ENCODE measurements around the gene TTC28. TPM values are rescaled to one million over a fixed set of nuclear protein-coding genes. Genes with fewer than 3 reads are reported as not detected.
"Not testable (repeated sequence)": the region's sequence is repeated elsewhere in the genome, so short reads cannot be mapped to it uniquely, and the experiment has no call there.

TTC28 gene
- total and polyA plus RNA-seq, 7 experiments from 2014 or later: 0.50 to 8.3 (median 4.2) TPM

- no peaks in the 10 kb centered on the region for H3K4me1 ChIP-seq (ENCODE audit: control insufficient read depth in 2 of 2, insufficient read depth in 2 of 2, low read length in 2 of 2)
- Mint-ChIP-seq H3K9me3 (peaks cover 0 to 2% (median 0%) of the 10 kb centered on the region in 11 donors), H3K4me3 (no peak overlapping the region), H3K4me1 (no peaks in the 10 kb centered on the region), H3K27ac (no peak overlapping the region), H3K36me3 (peaks cover 0 to 3% (median 0%) of the 10 kb centered on the region in 5 donors), H3K27me3 (peaks cover 18 to 36% (median 25%) of the 10 kb centered on the region in 5 donors)
- POLR2A ChIA-PET: no interaction called here
- H3K9me3 ChIP-seq (ENCODE audit: control insufficient read depth in 2 of 3, low read length in 3 of 3): no peaks in the 10 kb centered on the region
- H3K27ac ChIP-seq (ENCODE audit: low read depth, low read length): no peak overlapping the region
- ATAC-seq (no peak), DNase-seq (no peak)
- no peaks in the 10 kb centered on the region for H3K36me3 ChIP-seq (ENCODE audit: control insufficient read depth in 2 of 3, insufficient read depth in 3 of 3, low read length in 3 of 3)
- H3K4me3 ChIP-seq (ENCODE audit: low read length): no peak overlapping the region
- H3K27me3 ChIP-seq (ENCODE audit: control insufficient read depth in 2 of 2, insufficient read depth in 2 of 2, low read length in 2 of 2): no peaks in the 10 kb centered on the region
- CTCF ChIA-PET: no interaction called here
- intact Hi-C loops (cut with micrococcal nuclease): no loop called here
These were observed 201.1 kb downstream of the TTC28 start for GRCh38 chr22:28478564-28478963.

- Mint-ChIP-seq H3K36me3 (peaks cover 0 to under 1% (median 0%) of the 10 kb centered on the region in 5 donors), H3K4me3 (no peak overlapping the region), H3K4me1 (no peaks in the 10 kb centered on the region), H3K27me3 (peaks cover 20 to 40% (median 24%) of the 10 kb centered on the region in 5 donors), H3K9me3 (peaks cover 0 to 2% (median 0%) of the 10 kb centered on the region in 11 donors), H3K27ac (no peak overlapping the region)
- POLR2A ChIA-PET: no interaction called here
- CTCF ChIA-PET: no interaction called here
- H3K27me3 ChIP-seq (ENCODE audit: control insufficient read depth in 2 of 2, insufficient read depth in 2 of 2, low read length in 2 of 2): no peaks in the 10 kb centered on the region
- H3K27ac ChIP-seq (ENCODE audit: low read depth, low read length): no peak overlapping the region
- no peaks in the 10 kb centered on the region for H3K36me3 ChIP-seq (ENCODE audit: control insufficient read depth in 2 of 3, insufficient read depth in 3 of 3, low read length in 3 of 3)
- intact Hi-C loops (cut with micrococcal nuclease): no loop called here
- ATAC-seq (no peak), DNase-seq (no peak)
- H3K9me3 ChIP-seq (ENCODE audit: control insufficient read depth in 2 of 3, low read length in 3 of 3): no peaks in the 10 kb centered on the region
- H3K4me3 ChIP-seq (ENCODE audit: low read length): no peak overlapping the region
- H3K4me1 ChIP-seq (ENCODE audit: control insufficient read depth in 2 of 2, insufficient read depth in 2 of 2, low read length in 2 of 2): no peaks in the 10 kb centered on the region
These were observed 202.1 kb downstream of the TTC28 start for GRCh38 chr22:28477556-28477955.

DNA sequence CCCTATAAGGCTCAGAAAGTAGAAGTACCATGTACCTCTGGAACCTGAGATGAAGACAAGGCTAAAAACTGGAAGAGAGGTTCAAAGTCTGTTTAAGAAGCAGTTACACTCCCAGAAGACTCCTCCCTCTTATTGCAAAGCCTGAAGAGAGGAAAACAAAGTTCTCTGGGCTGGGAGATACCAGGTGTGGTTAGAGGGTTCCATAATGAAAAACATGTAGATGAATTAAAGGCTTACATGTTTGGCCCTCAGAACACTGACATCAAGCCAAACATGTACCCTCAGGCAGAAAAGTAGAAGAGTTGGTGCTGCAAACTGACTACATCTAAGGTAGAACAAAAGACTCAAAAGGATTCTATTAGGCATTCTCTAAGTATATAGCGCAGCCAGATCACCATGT, 205.3 kb downstream of the TTC28 start:
- no peak overlapping the region for H3K27ac ChIP-seq (ENCODE audit: low read depth, low read length)
- Mint-ChIP-seq H3K4me1 (no peaks in the 10 kb centered on the region), H3K4me3 (no peak overlapping the region), H3K9me3 (peaks cover 0 to 2% (median 0%) of the 10 kb centered on the region in 11 donors), H3K36me3 (no peaks in the 10 kb centered on the region), H3K27ac (no peak overlapping the region), H3K27me3 (peaks cover 21 to 46% (median 39%) of the 10 kb centered on the region in 5 donors)
- CTCF ChIA-PET: no interaction called here
- no peak overlapping the region for H3K4me3 ChIP-seq (ENCODE audit: low read length)
- H3K9me3 ChIP-seq (ENCODE audit: control insufficient read depth in 2 of 3, low read length in 3 of 3): no peaks in the 10 kb centered on the region
- POLR2A ChIA-PET: no interaction called here
- no peaks in the 10 kb centered on the region for H3K4me1 ChIP-seq (ENCODE audit: control insufficient read depth in 2 of 2, insufficient read depth in 2 of 2, low read length in 2 of 2)
- H3K27me3 ChIP-seq (ENCODE audit: control insufficient read depth in 2 of 2, insufficient read depth in 2 of 2, low read length in 2 of 2): no peaks in the 10 kb centered on the region
- ATAC-seq (no peak), DNase-seq (no peak)
- no peaks in the 10 kb centered on the region for H3K36me3 ChIP-seq (ENCODE audit: control insufficient read depth in 2 of 3, insufficient read depth in 3 of 3, low read length in 3 of 3)
- intact Hi-C loops (cut with micrococcal nuclease): no loop called here

- Histone ChIP-seq H3K36me3 (ENCODE audit: control insufficient read depth in 2 of 3, insufficient read depth in 3 of 3, low read length in 3 of 3) (no peaks in the 10 kb centered on the region), H3K4me3 (ENCODE audit: low read length) (no peak overlapping the region), H3K27ac (ENCODE audit: low read depth, low read length) (no peak overlapping the region), H3K4me1 (ENCODE audit: control insufficient read depth in 2 of 2, insufficient read depth in 2 of 2, low read length in 2 of 2) (no peaks in the 10 kb centered on the region), H3K27me3 (ENCODE audit: control insufficient read depth in 2 of 2, insufficient read depth in 2 of 2, low read length in 2 of 2) (no peaks in the 10 kb centered on the region), H3K9me3 (ENCODE audit: control insufficient read depth in 2 of 3, low read length in 3 of 3) (no peaks in the 10 kb centered on the region)
- H3K27ac Mint-ChIP-seq: no peak overlapping the region
- ATAC-seq (no peak), DNase-seq (no peak)
- no peaks in the 10 kb centered on the region for H3K4me1 Mint-ChIP-seq
- H3K36me3 Mint-ChIP-seq: no peaks in the 10 kb centered on the region
- intact Hi-C loops (cut with micrococcal nuclease): no loop called here
- peaks cover 0 to 2% (median 0%) of the 10 kb centered on the region in 11 donors for H3K9me3 Mint-ChIP-seq
- peaks cover 27 to 48% (median 39%) of the 10 kb centered on the region in 5 donors for H3K27me3 Mint-ChIP-seq
- no peak overlapping the region for H3K4me3 Mint-ChIP-seq
- POLR2A ChIA-PET: no interaction called here
- CTCF ChIA-PET: no interaction called here
These were observed 206.4 kb downstream of the TTC28 start for GRCh38 chr22:28473258-28473657.

DNA sequence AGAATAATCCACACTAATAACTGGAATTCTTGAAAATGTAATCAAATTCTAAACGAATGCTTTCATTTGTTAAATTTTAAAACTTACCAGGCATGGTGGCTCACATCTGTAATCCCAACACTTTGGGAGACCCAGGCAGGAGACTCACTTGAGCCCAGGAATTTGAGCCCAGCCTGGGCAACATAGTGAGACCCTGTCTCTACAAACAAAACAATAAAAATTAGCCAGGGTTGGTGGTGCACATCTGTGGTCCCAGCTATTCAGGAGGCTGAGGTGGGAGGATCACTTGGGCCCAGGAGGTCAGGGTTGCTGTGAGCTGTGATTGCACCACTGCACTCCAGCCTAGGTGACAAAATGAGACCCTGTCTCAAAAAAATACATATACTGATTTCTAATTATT, 212.6 kb downstream of the TTC28 start:
- peaks cover 14 to 29% (median 23%) of the 10 kb centered on the region in 5 donors for H3K27me3 Mint-ChIP-seq
- H3K9me3 Mint-ChIP-seq; H3K27ac ChIP-seq (ENCODE audit: low read depth, low read length); POLR2A ChIA-PET; H3K4me1 Mint-ChIP-seq; H3K27ac Mint-ChIP-seq; intact Hi-C loops (cut with micrococcal nuclease); H3K4me1 ChIP-seq (ENCODE audit: control insufficient read depth in 2 of 2, insufficient read depth in 2 of 2, low read length in 2 of 2); DNase-seq; H3K36me3 ChIP-seq (ENCODE audit: control insufficient read depth in 2 of 3, insufficient read depth in 3 of 3, low read length in 3 of 3); ATAC-seq; H3K36me3 Mint-ChIP-seq; H3K4me3 ChIP-seq (ENCODE audit: low read length); H3K9me3 ChIP-seq (ENCODE audit: control insufficient read depth in 2 of 3, low read length in 3 of 3); H3K4me3 Mint-ChIP-seq; H3K27me3 ChIP-seq (ENCODE audit: control insufficient read depth in 2 of 2, insufficient read depth in 2 of 2, low read length in 2 of 2): not testable (repeated sequence)
- CTCF ChIA-PET: interaction anchor here (0.6 kb wide), 1 partner anchor 24 kb away, joined by 3 read pairs; no protein-coding TSS in a partner anchor

GRCh38 chr22:28466399-28466798, 213.2 kb downstream of the TTC28 start:
- POLR2A ChIA-PET: no interaction called here

DNA sequence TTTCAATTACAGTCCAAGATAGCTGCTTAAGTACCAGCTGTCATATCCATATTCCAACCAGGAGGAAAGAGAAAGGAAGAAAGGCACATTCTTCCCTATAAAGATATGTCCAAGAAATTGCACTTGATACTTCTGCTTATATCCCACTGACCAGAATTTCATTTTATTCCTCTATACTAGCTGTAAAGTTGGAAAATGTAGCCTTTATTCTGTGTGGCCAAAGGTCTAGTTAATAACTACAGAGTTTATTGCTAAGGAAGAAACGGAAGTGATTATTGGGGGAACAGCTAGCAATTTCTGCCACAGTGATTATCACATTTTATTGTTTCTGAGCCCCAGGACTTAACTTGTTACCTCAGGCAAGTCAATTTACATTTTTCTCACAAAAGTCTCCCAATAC, 213.8 kb downstream of the TTC28 start:
- Mint-ChIP-seq H3K4me3 (no peak overlapping the region), H3K27me3 (peaks cover 4 to 18% (median 16%) of the 10 kb centered on the region in 5 donors), H3K4me1 (peaks cover 0 to 8% (median 0%) of the 10 kb centered on the region in 7 donors), H3K9me3 (peaks cover 0 to 3% (median 0%) of the 10 kb centered on the region in 11 donors), H3K27ac (no peak overlapping the region), H3K36me3 (no peaks in the 10 kb centered on the region)
- DNase-seq (no peak), ATAC-seq (no peak)
- H3K9me3 ChIP-seq (ENCODE audit: control insufficient read depth in 2 of 3, low read length in 3 of 3): no peaks in the 10 kb centered on the region
- H3K4me3 ChIP-seq (ENCODE audit: low read length): no peak overlapping the region
- no peaks in the 10 kb centered on the region for H3K4me1 ChIP-seq (ENCODE audit: control insufficient read depth in 2 of 2, insufficient read depth in 2 of 2, low read length in 2 of 2)
- no peaks in the 10 kb centered on the region for H3K27me3 ChIP-seq (ENCODE audit: control insufficient read depth in 2 of 2, insufficient read depth in 2 of 2, low read length in 2 of 2)
- no peak overlapping the region for H3K27ac ChIP-seq (ENCODE audit: low read depth, low read length)
- intact Hi-C loops (cut with micrococcal nuclease): no loop called here
- ChIA-PET CTCF (no interaction called here), POLR2A (no interaction called here)
- no peaks in the 10 kb centered on the region for H3K36me3 ChIP-seq (ENCODE audit: control insufficient read depth in 2 of 3, insufficient read depth in 3 of 3, low read length in 3 of 3)

More at GRCh38 chr22:28466399-28466798, 213.2 kb downstream of the TTC28 start:
- intact Hi-C loops (cut with micrococcal nuclease): no loop called here
- Histone ChIP-seq H3K4me3 (ENCODE audit: low read length) (no peak overlapping the region), H3K27ac (ENCODE audit: low read depth, low read length) (no peak overlapping the region), H3K27me3 (ENCODE audit: control insufficient read depth in 2 of 2, insufficient read depth in 2 of 2, low read length in 2 of 2) (no peaks in the 10 kb centered on the region), H3K36me3 (ENCODE audit: control insufficient read depth in 2 of 3, insufficient read depth in 3 of 3, low read length in 3 of 3) (no peaks in the 10 kb centered on the region), H3K4me1 (ENCODE audit: control insufficient read depth in 2 of 2, insufficient read depth in 2 of 2, low read length in 2 of 2) (no peaks in the 10 kb centered on the region), H3K9me3 (ENCODE audit: control insufficient read depth in 2 of 3, low read length in 3 of 3) (no peaks in the 10 kb centered on the region)
- Mint-ChIP-seq H3K4me3 (no peak overlapping the region), H3K27ac (no peak overlapping the region), H3K4me1 (peaks cover 0 to 8% (median 0%) of the 10 kb centered on the region in 7 donors), H3K36me3 (no peaks in the 10 kb centered on the region), H3K9me3 (peaks cover 0 to 3% (median 0%) of the 10 kb centered on the region in 11 donors), H3K27me3 (peaks cover 9 to 23% (median 19%) of the 10 kb centered on the region in 5 donors)
- no peak for ATAC-seq
- no peak for DNase-seq
- CTCF ChIA-PET: no interaction called here
